RWPE1 (cell line): ENCODE measurements around the gene CNTN4.

Experiments
- CTCF ChIA-PET: fragments of 350-600 bp; sonication (Branson Sonifier 250); formaldehyde crosslinking; extraction: SDS; loops from one replicate; lab custom pipeline; 2021; lab: Yijun Ruan, JAX
- POLR2A ChIA-PET: fragments of 400-600 bp; formaldehyde crosslinking; extraction: SDS; loops from one replicate; lab custom pipeline; 2020; ENCODE audit warnings: antibody characterized with exemption; ENCODE audit not compliant: low non-redundant PET; lab: Yijun Ruan, JAX
- DNase-seq: peaks from one replicate; pipeline ENCODE4 v3.0.0; 2012; ENCODE audit warnings: low spot score
- H3K27ac ChIP-seq: fragments of 450-650 bp; 2 replicates; pipeline ENCODE4 v1.5.1; 2017
- CTCF ChIP-seq: fragments of 450-650 bp; conservative IDR thresholded peaks from 2 replicates; pipeline ENCODE4 v1.5.1; 2017; ENCODE audit warnings: low read depth, mild to moderate bottlenecking

CNTN4 gene

DNA sequence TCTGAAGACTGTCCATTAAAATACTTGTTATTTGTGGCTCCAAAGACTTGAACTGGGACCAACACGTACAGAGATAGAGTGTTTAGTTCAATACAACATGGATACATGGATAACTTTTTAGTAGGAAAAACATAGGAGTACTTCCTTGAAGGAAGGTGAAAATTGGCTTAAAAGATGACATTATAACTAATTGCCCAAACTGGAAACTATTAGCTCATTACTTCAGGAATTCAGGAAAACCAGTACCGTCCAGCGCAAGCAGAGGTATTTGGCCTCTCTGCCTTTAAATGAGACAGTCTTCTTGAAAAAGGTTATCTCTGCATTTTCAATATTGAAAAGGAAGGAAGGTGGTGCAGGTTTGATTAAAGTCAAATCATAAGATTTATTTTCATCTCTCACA, 777.0 kb downstream of the CNTN4 start:
- CTCF ChIA-PET: no interaction called here
- DNase-seq: no peak
- no peak overlapping the region for H3K27ac ChIP-seq
- POLR2A ChIA-PET: no interaction called here
- TF ChIP-seq CTCF: no peak

GRCh38 chr3:2876362-2876761, 777.7 kb downstream of the CNTN4 start:
- ChIA-PET CTCF (no interaction called here), POLR2A (no interaction called here)
- no peak for TF ChIP-seq CTCF
- no peak for DNase-seq
- H3K27ac ChIP-seq: no peak overlapping the region

DNA sequence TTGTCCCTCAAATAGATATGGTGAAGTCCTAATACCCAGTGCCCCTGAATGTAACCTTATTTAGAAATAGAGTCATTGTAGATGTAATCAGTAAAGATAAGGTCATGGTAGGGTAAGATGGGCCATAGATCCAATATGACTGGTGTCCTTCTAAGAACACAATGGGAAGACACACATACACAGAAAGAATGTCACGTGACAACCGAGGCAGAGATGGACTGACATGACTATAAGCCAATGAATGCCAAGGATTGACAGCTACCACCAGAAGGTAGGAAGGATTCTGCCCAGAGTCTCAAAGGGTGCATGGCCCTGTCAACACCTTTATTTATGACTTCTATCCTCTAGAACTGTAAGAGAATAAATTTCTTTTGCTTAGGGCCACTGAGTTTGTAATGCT, 780.4 kb downstream of the CNTN4 start:
- ChIA-PET CTCF (no interaction called here), POLR2A (no interaction called here)
- no peak for DNase-seq
- H3K27ac ChIP-seq: no peak overlapping the region
- no peak for TF ChIP-seq CTCF

- H3K27ac ChIP-seq: no peak overlapping the region
- TF ChIP-seq CTCF: no peak
- no peak for DNase-seq
- POLR2A ChIA-PET: no interaction called here
- CTCF ChIA-PET: no interaction called here
Observed at GRCh38 chr3:2879587-2879986, 780.9 kb downstream of the CNTN4 start.

DNA sequence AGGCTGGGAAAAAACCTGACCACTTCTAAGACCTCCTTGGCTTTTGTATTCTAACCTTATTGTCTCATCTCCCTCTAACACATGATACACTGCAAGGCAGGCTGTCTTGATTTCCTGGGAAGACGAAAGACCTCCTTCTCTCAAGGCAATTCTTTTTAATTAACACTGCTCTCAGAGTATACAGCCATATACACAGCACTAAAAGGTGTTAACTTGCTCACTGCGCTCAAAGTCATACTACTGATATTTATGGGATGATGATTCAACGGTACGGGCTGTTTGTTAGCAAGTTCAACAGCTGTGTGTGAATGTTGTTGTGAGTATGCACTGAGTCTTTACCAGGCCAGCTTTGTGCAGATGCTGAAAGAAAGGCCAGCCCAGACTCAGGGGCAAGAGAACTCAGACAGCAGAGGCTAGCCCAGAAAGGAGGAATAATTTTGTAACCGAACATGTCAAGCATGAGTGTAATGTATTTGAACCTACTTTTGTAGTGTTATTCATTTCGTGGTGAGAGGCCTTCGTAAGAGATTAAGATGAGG, 781.6 kb downstream of the CNTN4 start:
- no peak for TF ChIP-seq CTCF
- CTCF ChIA-PET: no interaction called here
- no peak overlapping the region for H3K27ac ChIP-seq
- POLR2A ChIA-PET: no interaction called here
- DNase-seq: no peak

- CTCF ChIA-PET: no interaction called here
- no peak for TF ChIP-seq CTCF
- POLR2A ChIA-PET: no interaction called here
- no peak for DNase-seq
- no peak overlapping the region for H3K27ac ChIP-seq
Observed at GRCh38 chr3:2883283-2883682, 784.6 kb downstream of the CNTN4 start.

DNA sequence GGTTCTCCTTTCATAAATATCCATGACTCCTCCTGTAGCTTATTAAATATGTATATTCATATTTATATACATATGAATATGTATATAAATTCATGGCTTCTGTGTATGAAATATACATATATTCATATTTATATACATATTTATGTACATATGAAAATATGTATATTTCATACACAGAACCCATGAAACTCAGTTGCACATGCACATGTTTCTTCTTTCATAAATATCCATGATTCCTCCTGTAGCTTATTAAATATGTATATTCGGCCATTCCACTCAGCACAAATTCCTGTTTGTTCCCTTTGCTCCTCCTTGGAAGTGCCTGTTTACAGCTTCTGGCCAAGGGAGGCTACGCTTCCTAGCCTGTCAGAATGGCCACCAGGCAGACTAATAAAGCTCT, 789.9 kb downstream of the CNTN4 start:
- no peak for DNase-seq
- TF ChIP-seq CTCF: no peak
- H3K27ac ChIP-seq: no peak overlapping the region
- ChIA-PET POLR2A (no interaction called here), CTCF (no interaction called here)
